CD4-positive, alpha-beta T cell treated with Interferon gamma for 1 hour (primary cell): ENCODE results near the gene TRIM66.

Experiments
- DNase-seq: peaks from one replicate; pipeline ENCODE4 v3.0.0-alpha.2; 2020

TRIM66 gene

GRCh38 chr11:8601376-8602133 lies 80.9 kb downstream of the TRIM66 start:
- no peak for DNase-seq

GRCh38 chr11:8598506-8598905 lies 84.0 kb downstream of the TRIM66 start:
- DNase-seq, result no peak

GRCh38 chr11:8597182-8597581 lies 85.3 kb downstream of the TRIM66 start:
- no peak for DNase-seq

GRCh38 chr11:8596504-8597046 lies 85.9 kb downstream of the TRIM66 start:
- no peak for DNase-seq

GRCh38 chr11:8593935-8594909 lies 88.2 kb downstream of the TRIM66 start, which contains the start of gene STK33:
STK33 (minus strand) TSS chr11:8594228; CDS start chr11:8474905, 119,323 bp downstream.
- peak; percentile 17 for DNase-seq

- no peak for DNase-seq
Measured at GRCh38 chr11:8593455-8593854, 89.0 kb downstream of the TRIM66 start.

GRCh38 chr11:8587915-8588314 lies 94.5 kb downstream of the TRIM66 start:
- DNase-seq, result no peak

GRCh38 chr11:8586805-8587204 lies 95.7 kb downstream of the TRIM66 start:
- no peak for DNase-seq

GRCh38 chr11:8586184-8586583 lies 96.3 kb downstream of the TRIM66 start:
- no peak for DNase-seq

- DNase-seq, result no peak
Measured at GRCh38 chr11:8584511-8584910, 98.0 kb downstream of the TRIM66 start.

- no peak for DNase-seq
Measured at GRCh38 chr11:8584082-8584481, 98.4 kb downstream of the TRIM66 start.

- no peak for DNase-seq
Measured at GRCh38 chr11:8581300-8581699, 101.2 kb downstream of the TRIM66 start.

- no peak for DNase-seq
Measured at GRCh38 chr11:8577791-8578581, 104.5 kb downstream of the TRIM66 start.

GRCh38 chr11:8574798-8575197 lies 107.7 kb downstream of the TRIM66 start:
- no peak for DNase-seq

GRCh38 chr11:8573777-8574176 lies 108.7 kb downstream of the TRIM66 start:
- no peak for DNase-seq

GRCh38 chr11:8567602-8568198 lies 114.8 kb downstream of the TRIM66 start:
- no peak for DNase-seq

GRCh38 chr11:8566613-8567210 lies 115.8 kb downstream of the TRIM66 start:
- DNase-seq, result no peak

- DNase-seq, result no peak
Measured at GRCh38 chr11:8564526-8564925, 117.9 kb downstream of the TRIM66 start.
